ENCODE results near the gene RUBCNL. TPM values are rescaled to one million over a fixed set of nuclear protein-coding genes. Genes with fewer than 3 reads are reported as not detected.

RUBCNL gene
- total RNA-seq, 2 experiments from 2014 or later: 352 to 383 TPM

GRCh38 chr13:46388846-46389245, 1.8 kb upstream of the RUBCNL start:
- TF ChIP-seq CTCF (conservative IDR thresholded peaks at IDR 0.05; ENCODE audit: low read length) (0 out of 2 replicates have a peak, but pooled peaks have one; percentile 6), EZH2phosphoT487 (IDR thresholded peaks at IDR 0.05; ENCODE audit: borderline replicate concordance, low read depth, low read length) (no peak)
- DNase-seq (ENCODE audit: low spot score): peak; percentile 42
- no peak overlapping the region for H2AFZ ChIP-seq (ENCODE audit: low read length)
- H3K9me3 ChIP-seq (ENCODE audit: low read length): no peaks in the 10 kb centered on the region
- H3K79me2 ChIP-seq (ENCODE audit: insufficient read depth, low read depth, low read length): peaks cover 73% of the 10 kb centered on the region
- peaks cover 60% of the 10 kb centered on the region for H3K4me1 ChIP-seq (ENCODE audit: insufficient read depth, low read length, poor library complexity, severe bottlenecking)
- peak overlapping the region; percentile 96 for H3K27ac ChIP-seq (ENCODE audit: low read depth, low read length, poor library complexity, severe bottlenecking)
- ChIA-PET POLR2A (interaction anchor here (0.7 to 9.1 kb wide), 6 partner anchors 11 to 217 kb away, joined by 3 to 209 read pairs (median 24); no protein-coding TSS in a partner anchor), CTCF (ENCODE audit: unreplicated experiment) (interaction anchor here (1.0 to 1.5 kb wide), 2 partner anchors 11 to 17 kb away, joined by 3 read pairs; no protein-coding TSS in a partner anchor)
- H3K4me3 ChIP-seq (ENCODE audit: low read depth, low read length, poor library complexity, severe bottlenecking): peak overlapping the region; percentile 89
- intact Hi-C loops (cut with micrococcal nuclease; ENCODE audit: unreplicated experiment): loop anchor here (5.0 kb wide), 1 partner anchor 68 kb away; no protein-coding TSS in a partner anchor
- no peaks in the 10 kb centered on the region for H4K20me1 ChIP-seq (ENCODE audit: insufficient read depth, low read length)
- no TSS peak for BruUV-seq (replicated peaks)
- peaks cover 32% of the 10 kb centered on the region for H3K36me3 ChIP-seq (ENCODE audit: insufficient read depth, low read length)
- no peaks in the 10 kb centered on the region for H3K9me2 ChIP-seq (ENCODE audit: insufficient read depth, low read length)
- peak overlapping the region; percentile 93 for H3K4me2 ChIP-seq (ENCODE audit: low read length)

- Histone ChIP-seq H3K4me2 (ENCODE audit: low read length) (peak overlapping the region; percentile 93), H3K9me2 (ENCODE audit: insufficient read depth, low read length) (no peaks in the 10 kb centered on the region), H3K79me2 (ENCODE audit: insufficient read depth, low read depth, low read length) (peaks cover 78% of the 10 kb centered on the region), H3K4me3 (ENCODE audit: low read depth, low read length, poor library complexity, severe bottlenecking) (peak overlapping the region; percentile 89), H3K27ac (ENCODE audit: low read depth, low read length, poor library complexity, severe bottlenecking) (peak overlapping the region; percentile 96), H3K36me3 (ENCODE audit: insufficient read depth, low read length) (peaks cover 36% of the 10 kb centered on the region), H3K9me3 (ENCODE audit: low read length) (no peaks in the 10 kb centered on the region), H3K4me1 (ENCODE audit: insufficient read depth, low read length, poor library complexity, severe bottlenecking) (peaks cover 60% of the 10 kb centered on the region), H2AFZ (ENCODE audit: low read length) (no peak overlapping the region), H4K20me1 (ENCODE audit: insufficient read depth, low read length) (no peaks in the 10 kb centered on the region)
- TF ChIP-seq CTCF (conservative IDR thresholded peaks at IDR 0.05; ENCODE audit: low read length) (no peak), EZH2phosphoT487 (IDR thresholded peaks at IDR 0.05; ENCODE audit: borderline replicate concordance, low read depth, low read length) (no peak)
- ChIA-PET POLR2A (interaction anchor here (0.7 to 9.1 kb wide), 7 partner anchors 10 to 216 kb away, joined by 3 to 209 read pairs (median 3); no protein-coding TSS in a partner anchor), CTCF (ENCODE audit: unreplicated experiment) (interaction anchor here (1.2 kb wide), 1 partner anchor 15 kb away, joined by 3 read pairs; no protein-coding TSS in a partner anchor)
- intact Hi-C loops (cut with micrococcal nuclease; ENCODE audit: unreplicated experiment): loop anchor here (5.0 kb wide), 1 partner anchor 69 kb away; no protein-coding TSS in a partner anchor
- BruUV-seq (replicated peaks): no TSS peak
- no peak for DNase-seq (ENCODE audit: low spot score)
These were observed 1.3 kb upstream of the RUBCNL start for GRCh38 chr13:46388308-46388707.
